Measurements from ENCODE around the gene GJD4. TPM values are rescaled to one million over a fixed set of nuclear protein-coding genes. Genes with fewer than 3 reads are reported as not detected.

Gene GJD4
- polyA plus RNA-seq, 1 donor from 2014 or later: not detected

DNA sequence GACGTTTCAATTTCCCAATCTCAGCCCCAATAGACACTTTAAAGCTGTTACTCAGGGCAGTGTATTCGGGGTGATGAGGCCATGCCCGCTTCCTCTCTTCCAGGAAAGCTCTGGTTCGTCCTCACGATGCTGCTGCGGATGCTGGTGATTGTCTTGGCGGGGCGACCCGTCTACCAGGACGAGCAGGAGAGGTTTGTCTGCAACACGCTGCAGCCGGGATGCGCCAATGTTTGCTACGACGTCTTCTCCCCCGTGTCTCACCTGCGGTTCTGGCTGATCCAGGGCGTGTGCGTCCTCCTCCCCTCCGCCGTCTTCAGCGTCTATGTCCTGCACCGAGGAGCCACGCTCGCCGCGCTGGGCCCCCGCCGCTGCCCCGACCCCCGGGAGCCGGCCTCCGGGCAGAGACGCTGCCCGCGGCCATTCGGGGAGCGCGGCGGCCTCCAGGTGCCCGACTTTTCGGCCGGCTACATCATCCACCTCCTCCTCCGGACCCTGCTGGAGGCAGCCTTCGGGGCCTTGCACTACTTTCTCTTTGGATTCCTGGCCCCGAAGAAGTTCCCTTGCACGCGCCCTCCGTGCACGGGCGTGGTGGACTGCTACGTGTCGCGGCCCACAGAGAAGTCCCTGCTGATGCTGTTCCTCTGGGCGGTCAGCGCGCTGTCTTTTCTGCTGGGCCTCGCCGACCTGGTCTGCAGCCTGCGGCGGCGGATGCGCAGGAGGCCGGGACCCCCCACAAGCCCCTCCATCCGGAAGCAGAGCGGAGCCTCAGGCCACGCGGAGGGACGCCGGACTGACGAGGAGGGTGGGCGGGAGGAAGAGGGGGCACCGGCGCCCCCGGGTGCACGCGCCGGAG, 2.6 kb downstream of the GJD4 start:
- Histone ChIP-seq H3K9me3 (ENCODE audit: low read length) (no peaks in the 10 kb centered on the region), H3K79me2 (replicated peaks; ENCODE audit: insufficient read depth, low read length) (no peaks in the 10 kb centered on the region), H3K36me3 (ENCODE audit: insufficient read depth, low read length) (no peaks in the 10 kb centered on the region), H3K27me3 (ENCODE audit: insufficient read depth, low read depth, low read length) (no peaks in the 10 kb centered on the region), H3F3A (ENCODE audit: insufficient read depth, low read length, poor library complexity, severe bottlenecking) (no peaks in the 10 kb centered on the region), H4K20me1 (ENCODE audit: insufficient read depth) (no peaks in the 10 kb centered on the region), H3K9me2 (ENCODE audit: insufficient read depth, low read length) (no peaks in the 10 kb centered on the region), H2AFZ (ENCODE audit: low read depth, low read length) (no peak overlapping the region), H3K4me2 (ENCODE audit: low read length) (no peak overlapping the region), H3K9ac (ENCODE audit: low read length) (no peak overlapping the region), H3K27ac (ENCODE audit: low read length) (no peak overlapping the region), H3K4me3 (ENCODE audit: low read length) (no peak overlapping the region)
- TF ChIP-seq TAF1 (IDR thresholded peaks at IDR 0.05; ENCODE audit: low read depth) (no peak), EP300 (conservative IDR thresholded peaks at IDR 0.05; ENCODE audit: poor library complexity, severe bottlenecking) (no peak), POLR2AphosphoS5 (IDR thresholded peaks at IDR 0.05) (no peak), MXI1 (conservative IDR thresholded peaks at IDR 0.05; ENCODE audit: poor library complexity, severe bottlenecking) (no peak)

DNA sequence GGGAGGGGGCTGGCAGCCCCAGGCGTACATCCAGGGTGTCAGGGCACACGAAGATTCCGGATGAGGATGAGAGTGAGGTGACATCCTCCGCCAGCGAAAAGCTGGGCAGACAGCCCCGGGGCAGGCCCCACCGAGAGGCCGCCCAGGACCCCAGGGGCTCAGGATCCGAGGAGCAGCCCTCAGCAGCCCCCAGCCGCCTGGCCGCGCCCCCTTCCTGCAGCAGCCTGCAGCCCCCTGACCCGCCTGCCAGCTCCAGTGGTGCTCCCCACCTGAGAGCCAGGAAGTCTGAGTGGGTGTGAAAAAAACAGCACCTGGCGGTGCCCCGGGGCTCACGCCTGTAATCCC, 3.2 kb downstream of the GJD4 start:
- Histone ChIP-seq H3K9me2 (ENCODE audit: insufficient read depth, low read length) (no peaks in the 10 kb centered on the region), H3K79me2 (replicated peaks; ENCODE audit: insufficient read depth, low read length) (no peaks in the 10 kb centered on the region), H4K20me1 (ENCODE audit: insufficient read depth) (no peaks in the 10 kb centered on the region), H3K27me3 (ENCODE audit: insufficient read depth, low read depth, low read length) (no peaks in the 10 kb centered on the region), H3K9me3 (ENCODE audit: low read length) (no peaks in the 10 kb centered on the region), H2AFZ (ENCODE audit: low read depth, low read length) (no peak overlapping the region), H3K4me3 (ENCODE audit: low read length) (no peak overlapping the region), H3K4me2 (ENCODE audit: low read length) (no peak overlapping the region), H3K27ac (ENCODE audit: low read length) (no peak overlapping the region), H3K9ac (ENCODE audit: low read length) (no peak overlapping the region), H3K36me3 (ENCODE audit: insufficient read depth, low read length) (no peaks in the 10 kb centered on the region), H3F3A (ENCODE audit: insufficient read depth, low read length, poor library complexity, severe bottlenecking) (no peaks in the 10 kb centered on the region)
- TF ChIP-seq POLR2AphosphoS5 (IDR thresholded peaks at IDR 0.05): no peak
- no peak for TF ChIP-seq SMC3 (conservative IDR thresholded peaks at IDR 0.05; ENCODE audit: poor library complexity)
- TF ChIP-seq, protein P1, sequence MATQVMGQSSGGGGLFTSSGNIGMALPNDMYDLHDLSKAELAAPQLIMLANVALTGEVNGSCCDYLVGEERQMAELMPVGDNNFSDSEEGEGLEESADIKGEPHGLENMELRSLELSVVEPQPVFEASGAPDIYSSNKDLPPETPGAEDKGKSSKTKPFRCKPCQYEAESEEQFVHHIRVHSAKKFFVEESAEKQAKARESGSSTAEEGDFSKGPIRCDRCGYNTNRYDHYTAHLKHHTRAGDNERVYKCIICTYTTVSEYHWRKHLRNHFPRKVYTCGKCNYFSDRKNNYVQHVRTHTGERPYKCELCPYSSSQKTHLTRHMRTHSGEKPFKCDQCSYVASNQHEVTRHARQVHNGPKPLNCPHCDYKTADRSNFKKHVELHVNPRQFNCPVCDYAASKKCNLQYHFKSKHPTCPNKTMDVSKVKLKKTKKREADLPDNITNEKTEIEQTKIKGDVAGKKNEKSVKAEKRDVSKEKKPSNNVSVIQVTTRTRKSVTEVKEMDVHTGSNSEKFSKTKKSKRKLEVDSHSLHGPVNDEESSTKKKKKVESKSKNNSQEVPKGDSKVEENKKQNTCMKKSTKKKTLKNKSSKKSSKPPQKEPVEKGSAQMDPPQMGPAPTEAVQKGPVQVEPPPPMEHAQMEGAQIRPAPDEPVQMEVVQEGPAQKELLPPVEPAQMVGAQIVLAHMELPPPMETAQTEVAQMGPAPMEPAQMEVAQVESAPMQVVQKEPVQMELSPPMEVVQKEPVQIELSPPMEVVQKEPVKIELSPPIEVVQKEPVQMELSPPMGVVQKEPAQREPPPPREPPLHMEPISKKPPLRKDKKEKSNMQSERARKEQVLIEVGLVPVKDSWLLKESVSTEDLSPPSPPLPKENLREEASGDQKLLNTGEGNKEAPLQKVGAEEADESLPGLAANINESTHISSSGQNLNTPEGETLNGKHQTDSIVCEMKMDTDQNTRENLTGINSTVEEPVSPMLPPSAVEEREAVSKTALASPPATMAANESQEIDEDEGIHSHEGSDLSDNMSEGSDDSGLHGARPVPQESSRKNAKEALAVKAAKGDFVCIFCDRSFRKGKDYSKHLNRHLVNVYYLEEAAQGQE (IDR thresholded peaks at IDR 0.05; ENCODE audit: borderline replicate concordance): no peak
- no peak for TF ChIP-seq EZH2 (IDR thresholded peaks at IDR 0.05; ENCODE audit: borderline replicate concordance, insufficient read depth, low read length, poor library complexity, severe bottlenecking)
- no peak for TF ChIP-seq MXI1 (conservative IDR thresholded peaks at IDR 0.05; ENCODE audit: poor library complexity, severe bottlenecking)
- TF ChIP-seq, protein P2, sequence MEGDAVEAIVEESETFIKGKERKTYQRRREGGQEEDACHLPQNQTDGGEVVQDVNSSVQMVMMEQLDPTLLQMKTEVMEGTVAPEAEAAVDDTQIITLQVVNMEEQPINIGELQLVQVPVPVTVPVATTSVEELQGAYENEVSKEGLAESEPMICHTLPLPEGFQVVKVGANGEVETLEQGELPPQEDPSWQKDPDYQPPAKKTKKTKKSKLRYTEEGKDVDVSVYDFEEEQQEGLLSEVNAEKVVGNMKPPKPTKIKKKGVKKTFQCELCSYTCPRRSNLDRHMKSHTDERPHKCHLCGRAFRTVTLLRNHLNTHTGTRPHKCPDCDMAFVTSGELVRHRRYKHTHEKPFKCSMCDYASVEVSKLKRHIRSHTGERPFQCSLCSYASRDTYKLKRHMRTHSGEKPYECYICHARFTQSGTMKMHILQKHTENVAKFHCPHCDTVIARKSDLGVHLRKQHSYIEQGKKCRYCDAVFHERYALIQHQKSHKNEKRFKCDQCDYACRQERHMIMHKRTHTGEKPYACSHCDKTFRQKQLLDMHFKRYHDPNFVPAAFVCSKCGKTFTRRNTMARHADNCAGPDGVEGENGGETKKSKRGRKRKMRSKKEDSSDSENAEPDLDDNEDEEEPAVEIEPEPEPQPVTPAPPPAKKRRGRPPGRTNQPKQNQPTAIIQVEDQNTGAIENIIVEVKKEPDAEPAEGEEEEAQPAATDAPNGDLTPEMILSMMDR (IDR thresholded peaks at IDR 0.05; ENCODE audit: poor library complexity, severe bottlenecking): no peak
- no peak for TF ChIP-seq TAF1 (IDR thresholded peaks at IDR 0.05; ENCODE audit: low read depth)
- no peak for TF ChIP-seq RAD21 (conservative IDR thresholded peaks at IDR 0.05)
- no peak for TF ChIP-seq EP300 (conservative IDR thresholded peaks at IDR 0.05; ENCODE audit: poor library complexity, severe bottlenecking)

Measured in neural cell (in vitro differentiated cells).